Uterus (tissue), 2 donors: ENCODE data around the gene MAN2A2.

Experiments
- POLR2A ChIP-seq, 2 donors: fragments of 450-650 bp; IDR thresholded peaks; one replicate each; pipeline ENCODE4 v1.6.1; 2016; ENCODE audit warnings: antibody characterized with exemption in 2 of 2, mild to moderate bottlenecking in 1 of 2, moderate library complexity in 1 of 2
- TF ChIP-seq, protein P1 (sequence below), 4 experiments: fragments of 200-600 bp in 2 of 4; fragments of 450-650 bp in 2 of 4; sonication (generic) in 2 of 4; IDR thresholded peaks; one replicate each; pipeline ENCODE4 v1.5.1; 2016 to 2019; ENCODE audit warnings: antibody characterized with exemption in 4 of 4, mild to moderate bottlenecking in 2 of 4, moderate library complexity in 1 of 4

DNA sequence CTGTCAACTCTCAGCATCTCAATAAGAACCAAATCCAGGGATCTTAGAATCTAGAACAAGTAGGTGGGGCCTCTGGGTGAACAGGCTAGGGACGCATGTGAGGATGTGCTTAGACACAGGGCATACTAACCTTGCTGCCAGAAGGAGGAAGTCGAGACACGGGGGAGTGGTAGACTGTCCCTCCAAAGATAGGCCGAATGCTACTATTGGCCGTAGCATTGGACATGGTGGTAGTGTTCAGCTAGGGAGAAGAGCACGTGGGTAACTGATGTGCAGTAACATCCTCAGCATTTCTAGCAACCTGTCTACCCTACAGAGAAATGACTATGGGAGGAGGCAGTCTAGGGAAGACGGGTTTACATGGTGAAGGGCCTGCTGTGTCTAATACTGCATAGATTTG lies 67.2 kb downstream of the MAN2A2 start:
- TF ChIP-seq POLR2A (IDR thresholded peaks at IDR 0.05), result no peak
- TF ChIP-seq, protein P1, sequence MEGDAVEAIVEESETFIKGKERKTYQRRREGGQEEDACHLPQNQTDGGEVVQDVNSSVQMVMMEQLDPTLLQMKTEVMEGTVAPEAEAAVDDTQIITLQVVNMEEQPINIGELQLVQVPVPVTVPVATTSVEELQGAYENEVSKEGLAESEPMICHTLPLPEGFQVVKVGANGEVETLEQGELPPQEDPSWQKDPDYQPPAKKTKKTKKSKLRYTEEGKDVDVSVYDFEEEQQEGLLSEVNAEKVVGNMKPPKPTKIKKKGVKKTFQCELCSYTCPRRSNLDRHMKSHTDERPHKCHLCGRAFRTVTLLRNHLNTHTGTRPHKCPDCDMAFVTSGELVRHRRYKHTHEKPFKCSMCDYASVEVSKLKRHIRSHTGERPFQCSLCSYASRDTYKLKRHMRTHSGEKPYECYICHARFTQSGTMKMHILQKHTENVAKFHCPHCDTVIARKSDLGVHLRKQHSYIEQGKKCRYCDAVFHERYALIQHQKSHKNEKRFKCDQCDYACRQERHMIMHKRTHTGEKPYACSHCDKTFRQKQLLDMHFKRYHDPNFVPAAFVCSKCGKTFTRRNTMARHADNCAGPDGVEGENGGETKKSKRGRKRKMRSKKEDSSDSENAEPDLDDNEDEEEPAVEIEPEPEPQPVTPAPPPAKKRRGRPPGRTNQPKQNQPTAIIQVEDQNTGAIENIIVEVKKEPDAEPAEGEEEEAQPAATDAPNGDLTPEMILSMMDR (IDR thresholded peaks at IDR 0.05), result no peak
